ENCODE data around the gene MYPN. TPM values are rescaled to one million over a fixed set of nuclear protein-coding genes. Genes with fewer than 3 reads are reported as not detected.

The MYPN gene
- total RNA-seq, 1 experiment from 2014 or later: not detected

DNA sequence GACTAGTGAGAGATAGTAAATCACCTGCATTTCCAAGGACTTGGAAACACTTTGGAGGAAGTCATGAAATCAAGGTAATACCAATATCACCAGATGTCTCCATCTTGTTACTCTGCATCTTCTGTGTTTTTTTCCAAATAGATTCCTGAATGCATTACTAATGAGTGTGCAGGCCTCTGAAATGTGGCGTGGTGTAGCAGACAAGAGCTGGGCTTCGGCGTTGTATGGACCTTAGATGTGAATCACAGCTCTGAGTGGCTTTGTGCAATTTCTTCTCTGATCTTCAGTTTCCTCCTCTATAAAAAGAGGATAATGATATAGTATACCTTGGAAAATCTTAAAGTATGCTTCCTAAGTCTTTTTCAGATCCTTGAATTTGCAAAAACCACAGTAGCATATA is 9.6 kb upstream of the MYPN start:
- Histone ChIP-seq H3K36me3 (ENCODE audit: insufficient read depth, low read length) (no peaks in the 10 kb centered on the region), H3K27ac (ENCODE audit: low read length) (no peak overlapping the region), H4K20me1 (ENCODE audit: insufficient read depth, low read depth, low read length) (no peaks in the 10 kb centered on the region), H3K4me2 (ENCODE audit: low read depth, low read length, poor library complexity, severe bottlenecking) (no peak overlapping the region), H3K27me3 (ENCODE audit: low read length) (no peaks in the 10 kb centered on the region), H3K79me2 (ENCODE audit: low read length) (no peaks in the 10 kb centered on the region), H3K9me2 (replicated peaks; ENCODE audit: insufficient read depth, low read length) (no peaks in the 10 kb centered on the region), H3K9ac (ENCODE audit: low read length) (no peak overlapping the region), H3K9me3 (ENCODE audit: low read length) (no peaks in the 10 kb centered on the region), H3K4me3 (ENCODE audit: low read length) (no peak overlapping the region), H3K4me1 (ENCODE audit: low read length) (no peaks in the 10 kb centered on the region), H2AFZ (ENCODE audit: low read length) (no peak overlapping the region)
- DNase-seq: no peak

DNA sequence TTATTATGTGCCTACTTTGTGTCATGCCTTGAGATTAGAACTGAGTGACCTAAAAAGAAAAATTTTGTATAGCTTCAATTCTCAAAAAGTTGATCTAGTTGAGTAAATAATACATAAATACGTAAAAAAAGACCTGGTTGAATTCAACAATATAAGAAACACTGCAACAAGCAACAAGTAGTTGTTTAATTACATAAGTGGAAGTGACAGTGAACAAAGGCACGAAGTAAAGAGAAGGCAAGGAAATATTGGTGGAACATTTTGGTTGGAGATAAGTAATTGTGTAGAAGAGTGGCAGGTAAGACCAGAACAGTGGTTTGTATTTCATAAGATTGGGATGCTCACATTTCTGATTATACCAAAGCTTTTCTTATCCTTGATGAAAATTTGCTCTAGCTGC is 8.2 kb upstream of the MYPN start:
- no peaks in the 10 kb centered on the region for H3K79me2 ChIP-seq (ENCODE audit: low read length)
- H3K4me1 ChIP-seq (ENCODE audit: low read length): no peaks in the 10 kb centered on the region
- no peak overlapping the region for H2AFZ ChIP-seq (ENCODE audit: low read length)
- no peaks in the 10 kb centered on the region for H3K36me3 ChIP-seq (ENCODE audit: insufficient read depth, low read length)
- no peak for DNase-seq
- no peaks in the 10 kb centered on the region for H4K20me1 ChIP-seq (ENCODE audit: insufficient read depth, low read depth, low read length)
- H3K27me3 ChIP-seq (ENCODE audit: low read length): no peaks in the 10 kb centered on the region
- H3K9me3 ChIP-seq (ENCODE audit: low read length): no peaks in the 10 kb centered on the region
- no peak overlapping the region for H3K4me3 ChIP-seq (ENCODE audit: low read length)
- no peak overlapping the region for H3K4me2 ChIP-seq (ENCODE audit: low read depth, low read length, poor library complexity, severe bottlenecking)
- H3K9me2 ChIP-seq (replicated peaks; ENCODE audit: insufficient read depth, low read length): no peaks in the 10 kb centered on the region
- no peak overlapping the region for H3K27ac ChIP-seq (ENCODE audit: low read length)
- H3K9ac ChIP-seq (ENCODE audit: low read length): no peak overlapping the region

DNA sequence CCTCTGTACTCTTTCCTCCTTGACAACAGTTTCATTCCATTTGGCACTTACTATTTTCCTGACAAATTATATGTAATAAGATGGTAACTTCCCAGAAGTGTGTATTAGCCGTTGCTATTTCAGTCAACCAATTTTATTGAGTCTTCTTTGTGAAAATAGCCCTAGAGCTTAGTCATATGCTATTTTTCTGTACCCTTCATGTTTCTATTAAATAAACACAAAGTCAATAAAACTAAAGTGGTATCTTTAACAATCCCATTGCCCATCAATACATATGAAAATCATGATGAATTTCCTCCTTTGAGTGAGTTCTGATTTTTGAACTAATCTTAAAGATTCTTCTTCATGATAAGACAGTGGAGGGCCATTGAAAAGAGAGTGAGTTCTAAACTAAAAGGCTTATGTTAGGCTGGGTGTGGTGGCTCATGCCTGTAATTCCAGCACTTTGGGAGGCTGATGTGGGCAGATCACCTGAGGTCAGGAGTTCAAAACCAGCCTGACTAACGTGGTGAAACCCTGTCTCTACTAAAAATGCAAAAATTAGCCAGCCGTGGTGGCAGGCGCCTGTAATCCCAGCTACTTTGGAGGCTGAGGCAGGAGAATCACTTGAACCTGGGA is 5.9 kb upstream of the MYPN start:
- no peaks in the 10 kb centered on the region for H3K9me3 ChIP-seq (ENCODE audit: low read length)
- H3K27ac ChIP-seq (ENCODE audit: low read length): no peak overlapping the region
- H3K9ac ChIP-seq (ENCODE audit: low read length): no peak overlapping the region
- no peaks in the 10 kb centered on the region for H3K27me3 ChIP-seq (ENCODE audit: low read length)
- no peak overlapping the region for H3K4me3 ChIP-seq (ENCODE audit: low read length)
- H3K79me2 ChIP-seq (ENCODE audit: low read length): no peaks in the 10 kb centered on the region
- no peaks in the 10 kb centered on the region for H3K36me3 ChIP-seq (ENCODE audit: insufficient read depth, low read length)
- H3K4me2 ChIP-seq (ENCODE audit: low read depth, low read length, poor library complexity, severe bottlenecking): no peak overlapping the region
- H4K20me1 ChIP-seq (ENCODE audit: insufficient read depth, low read depth, low read length): no peaks in the 10 kb centered on the region
- no peaks in the 10 kb centered on the region for H3K4me1 ChIP-seq (ENCODE audit: low read length)
- no peak overlapping the region for H2AFZ ChIP-seq (ENCODE audit: low read length)
- H3K9me2 ChIP-seq (replicated peaks; ENCODE audit: insufficient read depth, low read length): no peaks in the 10 kb centered on the region
- DNase-seq: no peak

DNA sequence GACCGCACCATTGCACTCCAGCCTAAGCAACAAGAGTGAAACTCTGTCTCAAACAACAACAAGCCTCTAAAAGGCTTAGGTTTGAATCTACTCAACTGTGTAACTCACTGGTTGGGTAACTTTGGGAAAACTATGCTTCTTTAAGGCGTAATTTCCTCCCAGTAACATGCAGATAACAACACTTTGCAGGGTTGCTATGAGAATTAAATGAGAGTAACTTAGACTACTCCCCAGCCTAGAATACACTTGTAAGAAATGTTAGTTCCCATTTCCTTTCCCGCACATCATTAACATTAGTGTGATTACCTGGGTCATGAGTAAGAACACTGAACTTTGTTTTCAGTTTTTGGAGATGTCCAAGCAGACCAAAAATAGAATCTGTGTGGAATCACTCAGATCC is 5.4 kb upstream of the MYPN start:
- H3K4me3 ChIP-seq (ENCODE audit: low read length): no peak overlapping the region
- no peak overlapping the region for H2AFZ ChIP-seq (ENCODE audit: low read length)
- H3K9me2 ChIP-seq (replicated peaks; ENCODE audit: insufficient read depth, low read length): no peaks in the 10 kb centered on the region
- H4K20me1 ChIP-seq (ENCODE audit: insufficient read depth, low read depth, low read length): no peaks in the 10 kb centered on the region
- no peaks in the 10 kb centered on the region for H3K4me1 ChIP-seq (ENCODE audit: low read length)
- no peaks in the 10 kb centered on the region for H3K27me3 ChIP-seq (ENCODE audit: low read length)
- H3K9ac ChIP-seq (ENCODE audit: low read length): no peak overlapping the region
- H3K79me2 ChIP-seq (ENCODE audit: low read length): no peaks in the 10 kb centered on the region
- H3K4me2 ChIP-seq (ENCODE audit: low read depth, low read length, poor library complexity, severe bottlenecking): no peak overlapping the region
- no peaks in the 10 kb centered on the region for H3K36me3 ChIP-seq (ENCODE audit: insufficient read depth, low read length)
- DNase-seq: no peak
- H3K27ac ChIP-seq (ENCODE audit: low read length): no peak overlapping the region
- no peaks in the 10 kb centered on the region for H3K9me3 ChIP-seq (ENCODE audit: low read length)

DNA sequence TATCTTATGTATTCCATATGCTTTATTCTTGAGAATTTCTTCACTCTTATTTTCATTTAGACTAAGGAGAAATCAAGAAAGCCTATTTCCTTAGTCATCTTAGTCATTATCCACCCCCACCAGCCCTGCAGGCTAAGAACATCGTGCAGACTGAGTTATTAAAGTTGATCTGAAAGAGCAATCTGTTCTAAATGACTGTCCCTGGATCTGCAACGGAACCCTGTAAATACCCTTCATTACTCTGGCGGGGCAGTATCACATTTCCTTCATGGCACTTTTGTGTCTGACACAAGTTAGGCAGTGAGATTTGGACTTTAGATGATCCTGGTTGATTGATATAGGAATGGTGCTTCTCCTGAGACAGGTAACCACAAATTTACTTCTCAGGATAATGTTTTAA is 3.5 kb upstream of the MYPN start:
- Histone ChIP-seq H3K36me3 (ENCODE audit: insufficient read depth, low read length) (no peaks in the 10 kb centered on the region), H3K9ac (ENCODE audit: low read length) (no peak overlapping the region), H3K4me2 (ENCODE audit: low read depth, low read length, poor library complexity, severe bottlenecking) (no peak overlapping the region), H4K20me1 (ENCODE audit: insufficient read depth, low read depth, low read length) (no peaks in the 10 kb centered on the region), H3K4me1 (ENCODE audit: low read length) (no peaks in the 10 kb centered on the region), H3K27ac (ENCODE audit: low read length) (no peak overlapping the region), H2AFZ (ENCODE audit: low read length) (no peak overlapping the region; the same call in 1 of the 2 replicates), H3K79me2 (ENCODE audit: low read length) (no peaks in the 10 kb centered on the region), H3K4me3 (ENCODE audit: low read length) (no peak overlapping the region), H3K27me3 (ENCODE audit: low read length) (no peaks in the 10 kb centered on the region), H3K9me2 (replicated peaks; ENCODE audit: insufficient read depth, low read length) (no peaks in the 10 kb centered on the region), H3K9me3 (ENCODE audit: low read length) (no peaks in the 10 kb centered on the region)
- no peak for DNase-seq

DNA sequence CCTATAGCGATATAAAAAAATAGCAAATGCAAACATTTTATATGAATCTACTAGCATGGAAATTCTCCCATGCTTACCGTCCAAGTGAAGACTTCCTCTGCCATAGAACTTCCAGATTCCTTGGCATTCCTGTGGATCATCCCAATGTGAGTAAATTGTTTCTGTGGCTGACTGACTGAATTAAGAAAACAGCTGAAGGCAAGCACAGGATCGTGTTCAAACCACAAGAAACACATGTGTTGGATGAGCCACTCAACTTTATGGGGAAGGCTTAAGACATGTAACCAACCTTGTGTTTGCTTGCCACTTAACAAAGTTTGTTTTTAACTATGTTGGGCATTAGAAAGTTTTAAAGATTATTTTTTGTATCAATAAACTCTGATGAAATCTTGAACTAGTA is 2.6 kb upstream of the MYPN start:
- no peak overlapping the region for H3K4me3 ChIP-seq (ENCODE audit: low read length)
- no peak overlapping the region for H3K4me2 ChIP-seq (ENCODE audit: low read depth, low read length, poor library complexity, severe bottlenecking)
- H2AFZ ChIP-seq (ENCODE audit: low read length): no peak overlapping the region
- H3K9ac ChIP-seq (ENCODE audit: low read length): no peak overlapping the region
- no peak overlapping the region for H3K27ac ChIP-seq (ENCODE audit: low read length)
- H3K9me2 ChIP-seq (replicated peaks; ENCODE audit: insufficient read depth, low read length): no peaks in the 10 kb centered on the region
- no peaks in the 10 kb centered on the region for H3K36me3 ChIP-seq (ENCODE audit: insufficient read depth, low read length)
- no peaks in the 10 kb centered on the region for H3K9me3 ChIP-seq (ENCODE audit: low read length)
- no peaks in the 10 kb centered on the region for H3K27me3 ChIP-seq (ENCODE audit: low read length)
- H3K79me2 ChIP-seq (ENCODE audit: low read length): no peaks in the 10 kb centered on the region
- no peak for DNase-seq
- no peaks in the 10 kb centered on the region for H4K20me1 ChIP-seq (ENCODE audit: insufficient read depth, low read depth, low read length)
- H3K4me1 ChIP-seq (ENCODE audit: low read length): no peaks in the 10 kb centered on the region

DNA sequence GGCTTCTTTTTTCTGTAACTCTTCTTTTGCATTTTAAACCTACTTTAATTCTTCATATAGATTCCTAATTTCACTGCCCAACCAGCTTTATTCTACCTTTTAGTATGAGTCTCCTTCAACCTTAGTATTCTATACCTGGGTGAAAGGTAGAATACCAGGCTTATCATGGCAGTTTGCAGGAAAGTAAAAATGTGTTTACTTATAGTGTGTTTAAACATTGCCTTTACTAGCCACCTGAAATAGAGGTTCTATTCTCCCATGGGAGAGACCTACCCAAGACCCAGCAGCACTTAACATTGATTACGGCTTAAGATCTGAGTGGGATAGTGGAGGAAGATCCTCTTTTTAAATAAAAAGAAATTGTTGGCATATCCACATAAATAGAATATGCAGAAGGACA is 1.6 kb upstream of the MYPN start:
- Histone ChIP-seq H3K4me1 (ENCODE audit: low read length) (no peaks in the 10 kb centered on the region), H3K79me2 (ENCODE audit: low read length) (no peaks in the 10 kb centered on the region), H3K4me2 (ENCODE audit: low read depth, low read length, poor library complexity, severe bottlenecking) (no peak overlapping the region)

DNA sequence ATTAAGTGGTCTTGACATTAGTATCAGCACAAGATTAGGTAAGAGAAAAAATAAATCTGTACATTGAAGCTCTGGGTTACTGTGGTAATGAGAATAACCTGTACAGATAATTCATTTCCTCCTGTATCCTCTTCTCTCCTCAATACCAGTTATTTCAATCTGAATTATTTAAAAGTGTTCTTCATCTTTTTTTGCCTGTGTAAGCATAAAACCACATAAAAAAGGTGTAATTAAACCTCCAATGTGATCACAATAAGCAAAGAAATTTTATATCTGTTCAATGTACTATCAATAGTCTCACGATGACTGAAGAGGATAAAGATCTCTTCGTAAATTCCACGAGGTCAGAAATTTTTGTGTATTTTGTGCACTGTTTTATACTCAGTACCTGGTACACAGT is 1.2 kb upstream of the MYPN start:
- Histone ChIP-seq H3K36me3 (ENCODE audit: insufficient read depth, low read length) (no peaks in the 10 kb centered on the region), H3K27me3 (ENCODE audit: low read length) (no peaks in the 10 kb centered on the region), H3K4me1 (ENCODE audit: low read length) (no peaks in the 10 kb centered on the region), H3K9me2 (replicated peaks; ENCODE audit: insufficient read depth, low read length) (no peaks in the 10 kb centered on the region), H3K27ac (ENCODE audit: low read length) (no peak overlapping the region), H4K20me1 (ENCODE audit: insufficient read depth, low read depth, low read length) (no peaks in the 10 kb centered on the region), H2AFZ (ENCODE audit: low read length) (no peak overlapping the region), H3K4me2 (ENCODE audit: low read depth, low read length, poor library complexity, severe bottlenecking) (no peak overlapping the region), H3K9ac (ENCODE audit: low read length) (no peak overlapping the region), H3K9me3 (ENCODE audit: low read length) (no peaks in the 10 kb centered on the region), H3K79me2 (ENCODE audit: low read length) (no peaks in the 10 kb centered on the region), H3K4me3 (ENCODE audit: low read length) (no peak overlapping the region)
- no peak for DNase-seq

More for the DNA sequence above, 1.6 kb upstream of the MYPN start:
- H2AFZ ChIP-seq (ENCODE audit: low read length): no peak overlapping the region
- DNase-seq: no peak
- no peaks in the 10 kb centered on the region for H3K27me3 ChIP-seq (ENCODE audit: low read length)
- no peaks in the 10 kb centered on the region for H3K9me3 ChIP-seq (ENCODE audit: low read length)
- no peak overlapping the region for H3K27ac ChIP-seq (ENCODE audit: low read length)
- no peak overlapping the region for H3K4me3 ChIP-seq (ENCODE audit: low read length)
- no peaks in the 10 kb centered on the region for H4K20me1 ChIP-seq (ENCODE audit: insufficient read depth, low read depth, low read length)
- no peaks in the 10 kb centered on the region for H3K9me2 ChIP-seq (replicated peaks; ENCODE audit: insufficient read depth, low read length)
- H3K36me3 ChIP-seq (ENCODE audit: insufficient read depth, low read length): no peaks in the 10 kb centered on the region
- H3K9ac ChIP-seq (ENCODE audit: low read length): no peak overlapping the region

DNA sequence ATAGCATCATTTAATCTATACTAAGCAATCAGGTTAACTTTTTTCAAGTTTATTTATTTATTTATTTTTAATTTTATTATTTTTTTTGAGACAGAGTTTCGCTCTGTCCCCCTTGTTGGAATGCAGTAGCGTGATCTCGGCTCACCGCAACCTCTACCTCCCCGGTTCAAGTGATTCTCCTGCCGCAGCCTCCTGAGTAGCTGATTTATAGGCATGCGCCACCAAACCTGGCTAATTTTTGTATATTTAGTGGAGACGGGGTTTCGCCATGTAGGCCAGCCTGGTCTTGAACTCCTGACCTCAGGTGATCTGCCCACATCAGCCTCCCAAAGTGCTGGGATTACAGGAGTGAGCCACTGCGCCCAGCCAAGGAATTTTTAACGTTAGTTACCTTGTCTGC is 635 bp upstream of the MYPN start:
- DNase-seq: no peak
- H3K9me3 ChIP-seq (ENCODE audit: low read length): no peaks in the 10 kb centered on the region
- no peaks in the 10 kb centered on the region for H3K27me3 ChIP-seq (ENCODE audit: low read length)
- H3K4me1 ChIP-seq (ENCODE audit: low read length): no peaks in the 10 kb centered on the region
- H3K4me3 ChIP-seq (ENCODE audit: low read length): no peak overlapping the region
- H4K20me1 ChIP-seq (ENCODE audit: insufficient read depth, low read depth, low read length): no peaks in the 10 kb centered on the region
- H2AFZ ChIP-seq (ENCODE audit: low read length): no peak overlapping the region
- H3K9ac ChIP-seq (ENCODE audit: low read length): no peak overlapping the region
- no peaks in the 10 kb centered on the region for H3K9me2 ChIP-seq (replicated peaks; ENCODE audit: insufficient read depth, low read length)
- no peaks in the 10 kb centered on the region for H3K79me2 ChIP-seq (ENCODE audit: low read length)
- no peak overlapping the region for H3K27ac ChIP-seq (ENCODE audit: low read length)
- no peaks in the 10 kb centered on the region for H3K36me3 ChIP-seq (ENCODE audit: insufficient read depth, low read length)
- no peak overlapping the region for H3K4me2 ChIP-seq (ENCODE audit: low read depth, low read length, poor library complexity, severe bottlenecking)

All from Karpas-422 (cell line).